IMR-90 (cell line): ENCODE results near the gene BTBD9. TPM values are rescaled to one million over a fixed set of nuclear protein-coding genes. Genes with fewer than 3 reads are reported as not detected.

Experiments
- ATAC-seq: fragments of 200-7000 bp; cut with Tn5 transposase; 2 replicates; pipeline ENCODE4 v1.9.1; 2020; ENCODE audit warnings: low read depth, mild to moderate bottlenecking, moderate library complexity
- BruUV-seq: library from RNA; stranded (reverse); fragments of 400-500 nt; replicated peaks from 2 replicates; lab custom pipeline; 2021; lab: Mats Ljungman, UMichigan
- CTCF ChIA-PET: fragments of 300-600 bp; formaldehyde crosslinking; extraction: SDS; loops from one replicate; lab custom pipeline; 2021; ENCODE audit warnings: antibody characterized with exemption; lab: Yijun Ruan, JAX
- POLR2A ChIA-PET: fragments of 300-600 bp; sonication (Branson Sonifier 250); formaldehyde crosslinking; loops from one replicate; lab custom pipeline; 2022; ENCODE audit warnings: antibody characterized with exemption; ENCODE audit not compliant: unreplicated experiment; lab: Charles Lee
- DNase-seq: peaks from one replicate; pipeline ENCODE4 v3.0.0; 2013
- H2AFZ ChIP-seq: replicated peaks from 2 replicates; pipeline ENCODE3; 2013; ENCODE audit warnings: low read length, mild to moderate bottlenecking; ENCODE audit not compliant: poor library complexity
- H2AK5ac ChIP-seq: 2 replicates; pipeline ENCODE4 v1.6.1; 2013; ENCODE audit warnings: low read depth, low read length, inconsistent platforms
- H2AK9ac ChIP-seq: replicated peaks from 2 replicates; pipeline ENCODE3; 2013; ENCODE audit warnings: mild to moderate bottlenecking, low read depth, low read length, moderate library complexity; ENCODE audit not compliant: poor library complexity
- H2BK120ac ChIP-seq: 2 replicates; pipeline ENCODE4 v1.6.1; 2013; ENCODE audit warnings: low read depth, low read length, inconsistent platforms
- H2BK15ac ChIP-seq: 3 replicates; pipeline ENCODE4 v1.6.1; 2013; ENCODE audit warnings: low read depth, low read length, inconsistent platforms
- H2BK20ac ChIP-seq: 2 replicates; pipeline ENCODE4 v1.6.1; 2013; ENCODE audit warnings: low read depth, mild to moderate bottlenecking, inconsistent platforms, low read length, moderate library complexity
- H2BK5ac ChIP-seq: 2 replicates; pipeline ENCODE4 v1.6.1; 2013; ENCODE audit warnings: mild to moderate bottlenecking, low read depth, low read length, inconsistent platforms; ENCODE audit not compliant: poor library complexity, severe bottlenecking
- H3K14ac ChIP-seq: replicated peaks from 2 replicates; pipeline ENCODE4 v1.6.1; 2013; ENCODE audit warnings: low read depth, low read length, inconsistent platforms
- H3K18ac ChIP-seq: 2 replicates; pipeline ENCODE4 v1.6.1; 2013; ENCODE audit warnings: low read depth, low read length, control low read depth
- H3K23ac ChIP-seq: 2 replicates; pipeline ENCODE4 v1.6.1; 2013; ENCODE audit warnings: low read depth, low read length, inconsistent platforms
- H3K27ac ChIP-seq: 2 replicates; pipeline ENCODE4 v1.5.1; 2013; ENCODE audit warnings: mild to moderate bottlenecking, control low read depth, low read length; ENCODE audit not compliant: insufficient read depth
- H3K27me3 ChIP-seq: 2 replicates; pipeline ENCODE4 v1.6.1; 2013; ENCODE audit warnings: low read length; ENCODE audit not compliant: control insufficient read depth, insufficient read depth
- H3K36me3 ChIP-seq: 2 replicates; pipeline ENCODE4 v1.6.1; 2013; ENCODE audit warnings: low read length, mixed read lengths; ENCODE audit not compliant: control insufficient read depth, insufficient read depth
- H3K4ac ChIP-seq: 2 replicates; pipeline ENCODE4 v1.6.1; 2013; ENCODE audit warnings: low read depth, low read length, inconsistent platforms
- H3K4me1 ChIP-seq: 2 replicates; pipeline ENCODE4 v1.6.1; 2013; ENCODE audit warnings: low read length, mixed read lengths; ENCODE audit not compliant: control insufficient read depth, insufficient read depth
- H3K4me2 ChIP-seq: 2 replicates; pipeline ENCODE4 v1.6.1; 2013; ENCODE audit warnings: low read depth, mild to moderate bottlenecking, control low read depth, low read length, moderate library complexity
- H3K4me3 ChIP-seq: 2 replicates; pipeline ENCODE4 v1.5.1; 2013; ENCODE audit warnings: low read depth, mild to moderate bottlenecking, control low read depth, low read length, moderate library complexity; ENCODE audit not compliant: insufficient read depth
- H3K56ac ChIP-seq: 2 replicates; pipeline ENCODE4 v1.6.1; 2013; ENCODE audit warnings: low read length, inconsistent platforms; ENCODE audit not compliant: insufficient read depth; ENCODE audit errors: extremely low read depth
- H3K79me1 ChIP-seq, 2 experiments: 2 replicates each; pipeline ENCODE4 v1.6.1; 2013; ENCODE audit warnings: low read length in 2 of 2, inconsistent platforms in 1 of 2, low read depth in 1 of 2
- H3K9ac ChIP-seq: 2 replicates; pipeline ENCODE4 v1.6.1; 2013; ENCODE audit warnings: low read depth, low read length, control low read depth
- H3K9me1 ChIP-seq: 2 replicates; pipeline ENCODE4 v1.6.1; 2013; ENCODE audit warnings: low read length, inconsistent platforms; ENCODE audit not compliant: insufficient read depth
- H3K9me3 ChIP-seq: 2 replicates; pipeline ENCODE4 v1.6.1; 2013; ENCODE audit warnings: low read length; ENCODE audit not compliant: control insufficient read depth, insufficient read depth
- H4K20me1 ChIP-seq: 2 replicates; pipeline ENCODE4 v1.6.1; 2013; ENCODE audit warnings: low read length, inconsistent platforms; ENCODE audit not compliant: insufficient read depth
- H4K5ac ChIP-seq: 2 replicates; pipeline ENCODE4 v1.6.1; 2013; ENCODE audit warnings: mild to moderate bottlenecking, low read depth, low read length, control low read depth
- H4K8ac ChIP-seq, 2 experiments: 2 replicates each; pipeline ENCODE4 v1.6.1; 2013; ENCODE audit warnings: low read depth in 2 of 2, low read length in 2 of 2, control low read depth in 1 of 2, inconsistent platforms in 1 of 2
- H4K91ac ChIP-seq: 2 replicates; pipeline ENCODE4 v1.6.1; 2013; ENCODE audit warnings: low read depth, low read length, inconsistent platforms; ENCODE audit not compliant: insufficient read depth
- BHLHE40 ChIP-seq: fragments of 150-350 bp; IDR thresholded peaks from 2 replicates; pipeline ENCODE4 v1.6.1; 2016; ENCODE audit warnings: mild to moderate bottlenecking, low read depth, low read length
- CEBPB ChIP-seq: IDR thresholded peaks from 2 replicates; pipeline ENCODE4 v1.6.1; 2012; ENCODE audit warnings: low read depth, low read length, improper control_type of control experiment
- CHD1 ChIP-seq: IDR thresholded peaks from 2 replicates; pipeline ENCODE4 v1.6.1; 2012; ENCODE audit warnings: low read depth, low read length, improper control_type of control experiment
- CTCF ChIP-seq: conservative IDR thresholded peaks from 2 replicates; pipeline ENCODE4 v1.5.1; 2012; ENCODE audit warnings: mild to moderate bottlenecking, low read depth, low read length, improper control_type of control experiment
- FOS ChIP-seq: fragments of 150-350 bp; IDR thresholded peaks from 2 replicates; pipeline ENCODE4 v1.6.1; 2016; ENCODE audit warnings: low read depth, low read length
- MAFK ChIP-seq: IDR thresholded peaks from 2 replicates; pipeline ENCODE4 v1.6.1; 2012; ENCODE audit warnings: low read depth, low read length, improper control_type of control experiment
- MAZ ChIP-seq: IDR thresholded peaks from 2 replicates; pipeline ENCODE4 v1.6.1; 2012; ENCODE audit warnings: low read depth, mild to moderate bottlenecking, low read length, improper control_type of control experiment, moderate library complexity, borderline replicate concordance
- MXI1 ChIP-seq: IDR thresholded peaks from 2 replicates; pipeline ENCODE4 v1.6.1; 2012; ENCODE audit warnings: low read depth, mild to moderate bottlenecking, low read length, moderate library complexity, borderline replicate concordance
- NFE2L2 ChIP-seq: fragments of 150-350 bp; IDR thresholded peaks from 2 replicates; pipeline ENCODE4 v1.6.1; 2016; ENCODE audit warnings: low read depth, mild to moderate bottlenecking, low read length
- POLR2A ChIP-seq: IDR thresholded peaks from 2 replicates; pipeline ENCODE4 v1.6.1; 2012; ENCODE audit warnings: mild to moderate bottlenecking, low read depth, low read length
- RAD21 ChIP-seq: IDR thresholded peaks from 2 replicates; pipeline ENCODE4 v1.6.1; 2012; ENCODE audit warnings: low read length, improper control_type of control experiment
- RFX5 ChIP-seq: IDR thresholded peaks from 2 replicates; pipeline ENCODE4 v1.8.0; 2012; ENCODE audit warnings: low read depth, mild to moderate bottlenecking, low read length, moderate library complexity
- SMC3 ChIP-seq: fragments of 150-350 bp; IDR thresholded peaks from 2 replicates; pipeline ENCODE4 v1.6.1; 2016; ENCODE audit warnings: low read depth, mild to moderate bottlenecking, antibody characterized with exemption, low read length, moderate library complexity
- USF2 ChIP-seq: fragments of 150-350 bp; IDR thresholded peaks from 2 replicates; pipeline ENCODE4 v1.6.1; 2017; ENCODE audit warnings: mild to moderate bottlenecking, antibody characterized with exemption, low read length, low read depth
- WGBS, 2 experiments: methylation state at CpG; one replicate each; pipeline versions ENCODE4 v1.1.5 to v1.1.7; 2013; ENCODE audit warnings: missing lambda C conversion rate in 2 of 2; ENCODE audit not compliant: insufficient read length in 1 of 2; ENCODE audit errors: extremely low coverage in 2 of 2; 5-methylcytosine and 5-hydroxymethylcytosine counted together
- dilution Hi-C: fragments of 300-500 bp; cut with HindIII; formaldehyde crosslinking; loops from one replicate; pipeline ENCODE4 v1.14.3; 2018; ENCODE audit warnings: low sequenced_read_pairs; ENCODE audit not compliant: unreplicated experiment
- in situ Hi-C: fragments of 300-500 bp; cut with MboI; formaldehyde crosslinking; loops from 3 replicates; pipeline ENCODE4 v1.14.3; 2019; ENCODE audit warnings: low sequenced_read_pairs, inconsistent platforms, mixed read lengths
- intact Hi-C: fragments of 100-400 bp; cut with micrococcal nuclease; formaldehyde crosslinking; loops from 2 replicates; pipeline ENCODE4 v1.10.0; 2022
- polyA plus RNA-seq, 3 experiments: library from polyadenylated mRNA; depleted of rRNA; stranded (reverse); fragments of >200 nt; gene quantifications; 2 replicates each; pipeline ENCODE4 v1.2.3, GENCODE V29; 2012; ENCODE audit warnings: low replicate concordance in 1 of 3
- total RNA-seq: library from RNA; depleted of rRNA; stranded (reverse); fragments of >200 nt; gene quantifications from 2 replicates; pipeline ENCODE4 v1.2.3, GENCODE V29; 2012
- TF ChIP-seq, protein P1 (sequence below): fragments of 150-350 bp; IDR thresholded peaks from 2 replicates; pipeline ENCODE4 v1.6.1; 2016; ENCODE audit warnings: low read depth, mild to moderate bottlenecking, low read length, moderate library complexity, borderline replicate concordance

Gene BTBD9
- total and polyA plus RNA-seq, 2 of the 4 experiments (the other 2 are of a cell fraction), result 4.1 to 22.0 TPM

- Histone ChIP-seq H3K36me3 (peaks cover 8% of the 10 kb centered on the region; the same call in 1 of the 2 replicates), H3K18ac (no peak overlapping the region), H3K4me2 (no peak overlapping the region), H2AFZ (no peak overlapping the region), H2BK120ac (no peak overlapping the region), H3K79me1 (peaks cover 6 to 37% of the 10 kb centered on the region in 2 experiments), H3K4me3 (no peak overlapping the region), H2BK20ac (no peak overlapping the region), H4K8ac (no peak overlapping the region), H3K56ac (no peak overlapping the region), H3K4me1 (no peaks in the 10 kb centered on the region; the same call in 1 of the 2 replicates), H4K5ac (no peak overlapping the region), H3K9ac (no peak overlapping the region), H2AK5ac (no peak overlapping the region), H3K4ac (no peak overlapping the region), H2BK15ac (no peak overlapping the region), H3K23ac (no peak overlapping the region), H3K27ac (no peak overlapping the region), H2BK5ac (no peak overlapping the region), H4K20me1 (peaks cover 3% of the 10 kb centered on the region; the same call in 1 of the 2 replicates), H3K9me1 (peaks cover 17% of the 10 kb centered on the region), H3K27me3 (no peaks in the 10 kb centered on the region), H3K9me3 (no peaks in the 10 kb centered on the region), H3K14ac (no peak overlapping the region), H4K91ac (no peak overlapping the region), H2AK9ac (no peak overlapping the region)
- in situ Hi-C loops, result no loop called here
- DNase-seq (no peak), ATAC-seq (no peak)
- TF ChIP-seq MAZ, result no peak
- TF ChIP-seq CHD1, result no peak
- TF ChIP-seq MAFK, result no peak
- no peak for TF ChIP-seq RAD21
- no peak for TF ChIP-seq CEBPB
- no peak for TF ChIP-seq CTCF
- TF ChIP-seq FOS, result no peak
- TF ChIP-seq BHLHE40, result no peak
- no peak for TF ChIP-seq USF2
- no peak for TF ChIP-seq RFX5
- TF ChIP-seq POLR2A, result no peak
- no peak for TF ChIP-seq SMC3
- TF ChIP-seq NFE2L2, result no peak
- TF ChIP-seq MXI1, result no peak
- TF ChIP-seq, protein P1, sequence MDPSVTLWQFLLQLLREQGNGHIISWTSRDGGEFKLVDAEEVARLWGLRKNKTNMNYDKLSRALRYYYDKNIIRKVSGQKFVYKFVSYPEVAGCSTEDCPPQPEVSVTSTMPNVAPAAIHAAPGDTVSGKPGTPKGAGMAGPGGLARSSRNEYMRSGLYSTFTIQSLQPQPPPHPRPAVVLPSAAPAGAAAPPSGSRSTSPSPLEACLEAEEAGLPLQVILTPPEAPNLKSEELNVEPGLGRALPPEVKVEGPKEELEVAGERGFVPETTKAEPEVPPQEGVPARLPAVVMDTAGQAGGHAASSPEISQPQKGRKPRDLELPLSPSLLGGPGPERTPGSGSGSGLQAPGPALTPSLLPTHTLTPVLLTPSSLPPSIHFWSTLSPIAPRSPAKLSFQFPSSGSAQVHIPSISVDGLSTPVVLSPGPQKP, result no peak
- dilution Hi-C loops, result no loop called here
- BruUV-seq, result no TSS peak
- CTCF ChIA-PET, result no interaction called here
- 91% methylated on average over 6 of the region's 15 CpGs; no CpG with 5 or more reads in 1 of the 2 experiments for WGBS, 2 experiments
- POLR2A ChIA-PET, result no interaction called here
- intact Hi-C loops, result no loop called here
Observed at GRCh38 chr6:38161754-38162492, 477.8 kb downstream of the BTBD9 start.
